Sigmoid colon (tissue), 4 donors: ENCODE results near the gene LRCH4.

Experiments used
- EP300 ChIP-seq, 4 donors: sonication (generic); formaldehyde crosslinking; IDR thresholded peaks; one replicate each; pipeline ENCODE4 v1.6.1; 2017; ENCODE audit warnings: antibody characterized with exemption in 4 of 4
- POLR2A ChIP-seq, 2 donors: fragments of 450-650 bp; IDR thresholded peaks; one replicate each; pipeline ENCODE4 v1.6.1; 2016; ENCODE audit warnings: antibody characterized with exemption in 2 of 2, mild to moderate bottlenecking in 2 of 2, moderate library complexity in 2 of 2
- POLR2AphosphoS5 ChIP-seq, 4 donors: sonication (generic); formaldehyde crosslinking; IDR thresholded peaks; one replicate each; pipeline ENCODE4 v1.6.1; 2017; ENCODE audit warnings: antibody characterized with exemption in 4 of 4
- TF ChIP-seq, protein P1 (sequence below), 4 experiments: fragments of 450-650 bp in 3 of 4; fragments of 200-600 bp in 1 of 4; IDR thresholded peaks; one replicate each; pipeline ENCODE4 v1.5.1; 2016 to 2019; ENCODE audit warnings: antibody characterized with exemption in 4 of 4, mild to moderate bottlenecking in 3 of 4, moderate library complexity in 2 of 4

DNA sequence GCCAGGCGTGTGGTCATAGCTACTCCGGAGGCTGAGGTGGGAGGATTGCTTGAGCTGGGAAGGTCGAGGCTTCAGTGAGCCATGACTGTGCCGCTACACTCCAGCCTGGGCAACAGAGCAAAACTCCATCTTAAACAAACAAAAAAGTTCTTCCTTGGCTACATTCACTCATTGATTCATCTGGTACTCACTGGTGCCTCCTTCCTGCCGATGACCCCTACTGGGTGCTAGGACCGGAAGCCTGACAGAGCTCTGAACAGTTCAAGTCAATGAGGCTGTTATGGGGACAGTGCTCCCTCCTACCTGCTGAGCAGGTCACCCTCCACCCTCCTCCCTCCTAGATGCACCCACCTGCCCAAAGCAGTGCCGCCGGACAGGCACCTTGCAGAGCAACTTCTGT is 21.2 kb upstream of the LRCH4 start:
- TF ChIP-seq POLR2A (IDR thresholded peaks at IDR 0.05) (no peak), POLR2AphosphoS5 (IDR thresholded peaks at IDR 0.05) (no peak), EP300 (IDR thresholded peaks at IDR 0.05) (no peak)
- TF ChIP-seq, protein P1, sequence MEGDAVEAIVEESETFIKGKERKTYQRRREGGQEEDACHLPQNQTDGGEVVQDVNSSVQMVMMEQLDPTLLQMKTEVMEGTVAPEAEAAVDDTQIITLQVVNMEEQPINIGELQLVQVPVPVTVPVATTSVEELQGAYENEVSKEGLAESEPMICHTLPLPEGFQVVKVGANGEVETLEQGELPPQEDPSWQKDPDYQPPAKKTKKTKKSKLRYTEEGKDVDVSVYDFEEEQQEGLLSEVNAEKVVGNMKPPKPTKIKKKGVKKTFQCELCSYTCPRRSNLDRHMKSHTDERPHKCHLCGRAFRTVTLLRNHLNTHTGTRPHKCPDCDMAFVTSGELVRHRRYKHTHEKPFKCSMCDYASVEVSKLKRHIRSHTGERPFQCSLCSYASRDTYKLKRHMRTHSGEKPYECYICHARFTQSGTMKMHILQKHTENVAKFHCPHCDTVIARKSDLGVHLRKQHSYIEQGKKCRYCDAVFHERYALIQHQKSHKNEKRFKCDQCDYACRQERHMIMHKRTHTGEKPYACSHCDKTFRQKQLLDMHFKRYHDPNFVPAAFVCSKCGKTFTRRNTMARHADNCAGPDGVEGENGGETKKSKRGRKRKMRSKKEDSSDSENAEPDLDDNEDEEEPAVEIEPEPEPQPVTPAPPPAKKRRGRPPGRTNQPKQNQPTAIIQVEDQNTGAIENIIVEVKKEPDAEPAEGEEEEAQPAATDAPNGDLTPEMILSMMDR (IDR thresholded peaks at IDR 0.05): no peak
